Measurements from ENCODE around the gene KIAA0513.

Gene KIAA0513

DNA sequence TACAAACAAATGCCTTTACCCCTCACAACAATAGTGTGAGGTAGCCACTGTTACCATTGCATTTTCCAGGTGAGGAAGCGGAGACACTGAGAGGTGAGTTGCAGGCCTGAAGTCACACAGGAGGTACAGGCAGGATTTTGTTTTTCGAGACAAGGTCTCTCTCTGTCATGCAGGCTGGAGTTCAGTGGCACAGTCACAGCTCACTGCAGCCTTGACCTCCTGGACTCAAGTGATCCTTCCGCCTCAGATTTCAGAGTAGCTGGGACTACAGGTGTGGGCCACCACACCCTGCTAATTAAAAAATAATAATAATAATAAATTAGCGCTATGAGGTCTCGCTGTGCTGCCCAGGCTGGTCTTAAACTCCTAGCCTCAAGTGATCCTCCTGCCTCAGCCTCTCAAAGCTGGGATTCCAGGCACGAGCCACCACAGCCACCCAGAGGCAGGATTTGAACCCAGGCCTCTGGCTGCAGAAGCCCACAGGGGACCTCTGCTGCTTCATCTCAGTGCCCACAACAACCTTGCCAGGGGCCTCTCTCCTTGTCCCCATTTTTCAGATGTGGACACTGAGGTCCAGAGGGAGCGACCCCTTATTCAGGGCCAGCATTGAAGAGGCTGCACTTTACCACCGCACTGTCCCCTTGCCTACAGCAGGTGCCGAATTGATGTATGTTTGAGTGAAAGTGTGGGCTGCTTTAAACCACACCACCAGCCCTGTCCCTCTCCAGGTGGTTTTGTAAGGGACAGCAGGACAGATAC, 100.7 kb downstream of the KIAA0513 start:
- TF ChIP-seq, protein P1, sequence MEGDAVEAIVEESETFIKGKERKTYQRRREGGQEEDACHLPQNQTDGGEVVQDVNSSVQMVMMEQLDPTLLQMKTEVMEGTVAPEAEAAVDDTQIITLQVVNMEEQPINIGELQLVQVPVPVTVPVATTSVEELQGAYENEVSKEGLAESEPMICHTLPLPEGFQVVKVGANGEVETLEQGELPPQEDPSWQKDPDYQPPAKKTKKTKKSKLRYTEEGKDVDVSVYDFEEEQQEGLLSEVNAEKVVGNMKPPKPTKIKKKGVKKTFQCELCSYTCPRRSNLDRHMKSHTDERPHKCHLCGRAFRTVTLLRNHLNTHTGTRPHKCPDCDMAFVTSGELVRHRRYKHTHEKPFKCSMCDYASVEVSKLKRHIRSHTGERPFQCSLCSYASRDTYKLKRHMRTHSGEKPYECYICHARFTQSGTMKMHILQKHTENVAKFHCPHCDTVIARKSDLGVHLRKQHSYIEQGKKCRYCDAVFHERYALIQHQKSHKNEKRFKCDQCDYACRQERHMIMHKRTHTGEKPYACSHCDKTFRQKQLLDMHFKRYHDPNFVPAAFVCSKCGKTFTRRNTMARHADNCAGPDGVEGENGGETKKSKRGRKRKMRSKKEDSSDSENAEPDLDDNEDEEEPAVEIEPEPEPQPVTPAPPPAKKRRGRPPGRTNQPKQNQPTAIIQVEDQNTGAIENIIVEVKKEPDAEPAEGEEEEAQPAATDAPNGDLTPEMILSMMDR (conservative IDR thresholded peaks at IDR 0.05) = no peak
- no peak overlapping the region for H3K27ac ChIP-seq

DNA sequence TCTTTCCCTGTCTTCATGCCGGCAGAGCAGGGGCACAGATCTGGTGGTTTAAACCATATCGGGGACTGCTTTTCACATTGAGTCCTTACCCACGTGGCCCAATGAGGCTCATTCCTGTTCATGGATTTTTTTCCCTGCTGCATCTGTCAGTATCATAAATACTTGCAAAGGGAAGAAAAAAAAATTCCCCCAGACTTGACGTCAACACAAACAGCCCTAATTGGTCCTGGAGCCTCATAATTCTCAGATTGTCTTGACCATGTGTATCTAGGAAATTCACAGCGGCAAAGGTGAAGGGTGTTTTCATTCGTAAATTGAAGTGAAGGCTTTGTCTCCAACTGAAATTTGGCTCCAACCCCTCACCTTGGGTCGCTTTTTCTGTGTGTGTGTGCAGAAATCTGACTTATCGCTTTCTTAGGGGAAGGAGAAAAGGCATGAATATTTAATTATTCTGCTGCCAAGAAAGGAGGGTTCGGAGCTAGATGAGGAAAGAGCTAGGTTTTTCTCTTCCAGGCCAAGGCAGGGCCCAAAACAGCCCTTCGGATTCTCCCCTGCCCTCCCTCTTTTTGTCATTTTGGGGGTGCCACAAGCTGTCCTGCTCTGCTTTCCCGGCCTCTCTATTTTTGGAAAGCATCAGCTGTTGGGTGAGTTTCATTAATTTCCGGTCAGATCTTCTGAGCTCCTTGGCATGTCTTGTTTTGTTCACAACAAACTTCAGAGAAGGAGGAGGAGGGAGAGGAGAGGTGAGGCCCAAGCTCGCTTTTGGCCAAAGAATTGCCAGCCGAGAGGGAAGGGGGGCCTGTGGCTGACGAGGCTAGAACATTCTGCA, 102.5 kb downstream of the KIAA0513 start:
- H3K27ac ChIP-seq = no peak overlapping the region
- TF ChIP-seq, protein P1 (conservative IDR thresholded peaks at IDR 0.05) = no peak

DNA sequence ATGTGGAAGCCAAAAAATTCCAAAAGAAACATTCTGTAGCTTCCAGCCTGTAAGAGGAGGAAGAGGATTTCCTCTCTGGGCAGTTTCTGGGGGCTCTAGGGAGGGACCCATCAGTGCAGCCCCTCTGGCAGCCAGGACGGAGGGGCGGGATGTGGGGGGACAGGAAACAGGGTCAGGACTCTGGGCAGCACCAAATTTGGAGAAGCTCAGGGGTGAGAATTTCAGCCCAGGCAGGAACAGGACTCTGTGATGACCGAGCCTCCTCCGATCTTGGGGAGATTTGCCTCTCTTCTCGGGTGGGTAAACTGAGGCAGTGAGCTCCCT, 103.1 kb downstream of the KIAA0513 start:
- TF ChIP-seq, protein P1 (conservative IDR thresholded peaks at IDR 0.05) = no peak
- H3K27ac ChIP-seq = no peak overlapping the region

DNA sequence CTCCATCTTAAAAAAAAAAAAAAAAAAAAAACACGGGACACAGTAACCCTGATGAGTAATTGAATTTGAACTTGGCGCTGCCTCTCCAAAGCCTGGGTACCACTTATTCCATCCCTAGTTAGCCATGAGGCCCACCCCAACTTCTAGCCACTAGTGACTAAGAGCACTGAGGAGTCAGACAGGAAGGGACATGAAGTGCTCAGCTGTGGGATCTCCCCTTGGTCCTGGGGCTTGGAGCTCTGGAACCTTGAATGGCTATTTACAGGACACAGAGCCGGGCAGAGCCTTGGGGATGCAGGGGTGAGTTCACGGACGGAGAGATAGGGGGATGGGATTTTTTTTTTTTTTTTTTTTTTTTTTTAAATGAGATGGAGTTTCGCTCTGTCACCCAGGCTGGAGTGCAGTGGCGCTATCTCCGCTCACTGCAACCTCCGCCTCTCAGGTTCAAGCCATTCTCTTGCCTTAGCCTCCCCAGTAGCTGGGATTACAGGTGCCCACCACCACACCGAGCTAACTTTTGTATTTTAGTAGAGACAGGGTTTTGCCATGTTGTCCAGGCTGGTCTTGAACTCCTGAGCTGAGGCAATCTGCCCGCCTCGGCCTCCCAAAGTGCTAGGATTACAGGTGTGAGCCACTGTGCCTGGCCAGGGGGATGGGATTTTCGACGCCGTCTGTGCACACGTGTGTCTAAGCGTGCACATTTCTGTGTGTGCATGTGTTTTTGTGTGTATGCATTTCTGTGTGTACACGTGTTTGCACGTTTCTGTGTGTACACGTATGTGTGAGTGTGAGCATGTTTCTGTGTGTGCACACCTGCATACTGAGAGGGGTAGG, 105.1 kb downstream of the KIAA0513 start:
- TF ChIP-seq, protein P1 (conservative IDR thresholded peaks at IDR 0.05) = no peak

DNA sequence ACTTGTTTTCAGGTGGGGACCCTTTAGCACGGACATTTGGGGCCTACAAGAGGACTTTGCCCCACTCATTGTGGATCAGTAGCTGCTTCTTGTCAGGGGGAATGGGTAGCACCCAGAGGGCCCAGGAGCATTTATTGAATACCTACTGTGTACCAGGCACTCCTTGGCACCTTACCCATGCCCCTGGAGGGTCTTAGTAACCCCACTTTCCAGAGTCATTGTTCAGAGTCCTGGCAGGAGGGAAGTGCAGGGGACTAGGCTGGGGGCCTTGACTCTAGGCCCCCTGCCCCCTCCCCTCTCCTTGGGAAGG, 105.7 kb downstream of the KIAA0513 start:
- no peak overlapping the region for H3K27ac ChIP-seq
- TF ChIP-seq, protein P1 (conservative IDR thresholded peaks at IDR 0.05) = no peak

More for the DNA sequence above, 105.1 kb downstream of the KIAA0513 start:
- no peak overlapping the region for H3K27ac ChIP-seq

DNA sequence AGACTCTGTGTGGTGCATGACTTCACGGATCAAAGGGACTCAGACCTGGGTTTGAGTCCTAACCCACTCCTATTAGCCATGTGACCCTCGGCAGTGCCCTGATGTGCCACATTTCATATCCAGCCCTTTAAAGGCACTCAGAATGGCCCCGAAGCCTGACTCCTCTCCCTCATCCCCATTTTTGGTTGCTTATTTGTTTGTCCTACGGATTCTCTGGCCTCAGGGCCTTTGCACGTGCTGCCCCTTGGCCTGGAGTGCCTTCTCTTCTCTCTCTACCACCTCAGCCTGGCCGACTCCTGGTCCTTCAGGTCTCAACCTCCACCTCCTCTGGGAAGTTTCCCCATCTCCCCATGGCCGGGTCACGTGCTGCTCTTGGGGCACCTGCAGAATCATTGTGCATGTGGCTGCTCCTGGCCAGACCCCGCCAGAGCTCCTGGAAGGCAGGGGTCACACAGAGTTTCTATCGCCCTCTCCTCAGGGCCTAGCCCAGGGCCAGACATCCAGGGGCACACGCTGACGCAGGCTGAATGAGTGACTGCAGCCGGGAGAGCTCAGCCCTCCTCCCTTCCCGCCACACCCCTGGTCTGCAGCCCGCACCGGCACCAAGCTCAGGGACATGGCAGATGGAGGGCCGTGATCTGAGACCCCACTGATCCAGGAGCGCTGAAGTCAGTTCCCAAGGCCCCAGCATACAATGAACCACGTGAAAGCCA, 106.6 kb downstream of the KIAA0513 start:
- H3K27ac ChIP-seq = no peak overlapping the region
- TF ChIP-seq, protein P1 (conservative IDR thresholded peaks at IDR 0.05) = no peak
